Inflammatory macrophage treated with lipopolysaccharide for 1 hour (primary cell): ENCODE measurements around the gene IL18R1.
"Not testable (repeated sequence)": the region's sequence is repeated elsewhere in the genome, so short reads cannot be mapped to it uniquely, and the experiment has no call there.

Source experiments
- DNase-seq, 2 donors: peaks; one replicate each; pipeline ENCODE4 v3.0.0-alpha.2; 2020 to 2022

The IL18R1 gene

DNA sequence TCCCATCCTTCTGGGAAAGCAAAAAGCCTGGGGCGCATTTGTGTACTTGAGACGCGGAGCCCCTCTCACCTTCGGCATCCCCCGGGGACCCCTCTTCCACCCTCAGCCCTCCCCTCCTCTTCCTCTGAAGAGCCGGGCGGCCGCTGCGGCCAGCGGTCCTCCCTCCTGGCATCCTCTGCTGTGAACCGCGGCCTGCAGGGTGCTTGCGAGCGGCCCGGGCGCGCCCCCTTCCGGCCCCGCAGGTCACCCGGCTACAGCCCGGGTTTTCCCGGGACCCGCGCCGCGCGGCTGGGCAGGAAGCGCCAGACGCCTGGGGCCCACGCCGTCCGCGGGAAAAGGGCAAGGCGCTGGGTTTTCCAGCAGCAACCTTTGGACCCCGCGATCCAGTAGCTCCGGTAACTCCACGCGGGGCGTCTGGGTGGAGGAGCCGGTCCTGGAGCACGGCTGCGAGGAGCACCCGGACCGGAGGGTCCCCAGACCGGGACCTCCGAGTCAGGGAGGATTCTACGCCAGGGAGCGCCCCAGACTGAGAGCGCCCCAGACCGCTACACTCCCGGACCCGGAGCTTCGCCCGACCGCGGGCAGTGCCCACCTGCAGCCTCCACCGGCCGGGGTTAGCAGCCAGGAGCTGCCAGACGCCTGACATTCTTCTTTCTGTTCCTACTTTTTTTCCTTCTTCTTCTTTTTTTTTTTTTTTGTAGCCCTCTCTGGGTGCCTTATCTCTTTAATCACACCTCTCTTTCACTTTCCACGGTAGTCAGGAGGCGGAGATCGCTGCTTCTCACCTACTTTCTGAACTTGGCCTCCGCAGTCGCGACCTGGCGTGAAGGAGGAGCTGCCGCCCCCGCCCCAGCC is at the start of gene IL18R1:
Gene IL18R1 (plus strand): TSS at position 271 of the 855 bp plus-strand sequence. CDS start 6,865 bp downstream, outside the sequence.
- DNase-seq = peak; percentile 59 to 73

DNA sequence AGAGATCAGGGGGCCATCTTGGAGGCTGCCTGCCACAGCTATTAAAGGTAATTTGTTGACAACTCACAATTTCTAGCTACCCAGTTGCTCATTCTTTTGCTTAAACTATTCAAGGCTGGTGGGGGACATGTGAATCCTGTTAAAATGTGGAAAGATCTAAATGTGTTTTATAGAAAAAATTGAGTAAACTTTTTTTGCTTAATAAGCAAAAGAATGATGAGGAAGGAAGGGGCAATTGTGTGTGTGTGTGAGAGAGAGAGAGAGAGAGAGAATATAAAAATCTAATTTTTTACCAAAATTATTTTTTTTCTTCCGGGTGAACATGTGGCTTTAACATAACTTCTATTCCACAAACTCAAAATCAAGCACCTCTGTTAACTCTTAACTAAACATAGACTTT is 49.5 kb upstream of the IL18R1 start:
- DNase-seq = no peak

DNA sequence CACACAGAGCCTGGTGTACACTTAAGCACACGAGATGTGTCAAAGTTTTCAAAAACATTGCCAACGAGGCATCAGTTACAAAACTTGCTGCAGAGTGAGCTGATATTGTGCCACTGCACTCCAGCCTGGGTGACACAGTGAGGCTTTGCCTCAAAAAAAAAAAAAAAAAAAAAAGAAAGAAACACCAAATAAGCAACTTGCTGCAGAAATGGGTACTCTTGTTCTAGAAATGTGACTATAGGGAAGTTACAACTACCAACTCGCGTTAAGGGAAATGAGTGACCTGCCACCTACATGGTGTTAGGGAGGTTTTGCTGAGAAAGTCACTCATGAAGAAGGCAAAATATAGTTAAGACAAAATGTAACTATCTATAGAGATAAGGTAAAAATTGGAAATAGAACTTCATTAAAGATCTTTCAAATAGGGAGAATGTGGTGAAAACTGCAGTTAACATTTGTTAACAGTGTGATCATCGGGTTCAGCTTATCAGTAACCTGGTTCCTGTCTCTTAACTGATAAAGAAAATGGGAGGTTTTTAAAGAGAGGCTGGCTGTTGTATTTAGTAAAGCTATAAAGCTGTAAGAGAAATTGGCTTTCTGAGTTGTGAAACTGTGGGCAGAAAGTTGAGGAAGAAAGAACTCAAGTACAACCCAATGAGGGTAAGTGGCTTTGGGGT is 44.5 kb upstream of the IL18R1 start, which contains the start of gene IL1RL1:
Gene IL1RL1 (plus strand): TSS at position 600 of the 677 bp plus-strand sequence. CDS start 26,702 bp downstream, outside the sequence.
- DNase-seq = peak; percentile 56 to 61

- DNase-seq = peak in 1 of 2 donors; percentile 52
Measured at GRCh38 chr2:102313025-102313424, 42.6 kb upstream of the IL18R1 start.

GRCh38 chr2:102313471-102313870 is 42.1 kb upstream of the IL18R1 start:
- peak in 1 of 2 donors; percentile 60 for DNase-seq

- DNase-seq = no peak
Measured at GRCh38 chr2:102313950-102314349, 41.6 kb upstream of the IL18R1 start.

DNA sequence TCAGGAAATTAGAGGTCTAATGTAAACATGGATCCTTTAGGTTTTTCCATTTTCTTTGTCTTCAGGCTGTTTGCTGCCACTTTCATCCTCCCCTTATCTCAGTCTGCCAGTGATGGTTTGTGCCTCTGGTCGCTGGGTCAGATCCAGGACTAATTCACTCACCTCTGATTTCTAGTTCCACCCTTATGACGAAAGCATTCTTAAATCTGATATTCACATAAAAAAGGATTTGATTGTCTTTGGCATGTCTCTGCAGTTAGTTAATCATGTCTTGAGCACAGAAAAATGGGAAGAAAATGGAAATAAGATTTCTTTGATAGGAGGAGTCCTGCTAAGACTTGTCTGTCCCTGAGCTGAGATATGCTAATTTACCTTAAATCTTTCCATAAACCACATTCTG is 39.7 kb upstream of the IL18R1 start:
- DNase-seq = no peak

- DNase-seq = no peak
Measured at GRCh38 chr2:102317715-102318114, 37.9 kb upstream of the IL18R1 start.

DNA sequence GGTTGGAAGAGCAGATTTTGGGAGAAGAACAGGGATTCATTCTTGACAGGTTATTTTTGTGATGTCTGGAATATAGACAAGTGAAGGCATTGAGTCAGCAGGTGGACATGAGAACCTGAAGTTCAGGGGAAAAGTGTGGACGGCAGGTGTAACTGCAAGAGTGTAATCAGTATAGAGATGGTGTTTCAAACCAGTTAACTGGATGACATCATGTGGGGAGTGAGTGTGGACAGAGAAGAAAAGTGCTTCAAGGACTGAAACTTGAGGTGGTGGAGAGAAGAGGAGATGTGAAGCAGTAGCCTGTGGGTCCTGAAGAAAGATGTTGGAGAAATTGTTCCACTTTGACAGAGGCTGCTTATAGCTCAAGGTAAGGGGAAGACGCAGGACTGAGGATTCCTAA is 37.2 kb upstream of the IL18R1 start:
- no peak for DNase-seq

DNA sequence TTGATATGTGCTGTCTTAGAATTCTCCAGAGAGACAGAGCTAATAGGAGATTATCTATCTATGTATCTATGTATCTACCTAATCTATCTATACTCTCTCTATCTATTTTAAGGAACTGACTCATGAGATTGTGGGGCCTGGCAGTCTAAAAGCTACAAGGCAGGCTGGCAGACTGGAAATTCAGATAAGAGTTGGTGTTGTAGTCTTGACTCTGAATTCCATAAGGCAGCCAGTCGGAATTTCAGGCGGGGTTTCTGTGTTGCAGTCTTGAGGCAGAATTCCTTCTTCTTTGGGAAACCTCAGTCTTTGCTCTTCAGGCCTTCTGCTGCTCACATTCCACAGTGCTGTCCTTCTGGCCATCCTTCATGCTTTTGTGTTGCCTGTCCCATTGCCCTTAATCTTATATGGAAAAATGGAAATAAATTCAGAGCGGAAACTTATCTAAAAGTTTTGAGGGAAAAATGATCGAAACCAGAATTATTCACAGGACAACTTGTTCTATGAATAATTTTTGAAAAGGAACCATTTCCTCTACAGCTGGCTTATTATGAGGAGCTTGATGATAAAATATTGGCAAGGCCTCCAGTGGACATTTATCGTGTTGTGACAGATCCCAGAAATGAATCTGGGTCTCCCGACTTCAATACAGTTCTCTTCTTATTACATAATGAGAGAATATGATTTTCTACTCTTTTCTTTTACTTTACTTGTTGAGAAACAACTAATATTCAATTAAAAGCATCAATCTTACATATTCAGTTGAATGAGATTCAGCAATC is 33.5 kb upstream of the IL18R1 start:
- no peak for DNase-seq

DNA sequence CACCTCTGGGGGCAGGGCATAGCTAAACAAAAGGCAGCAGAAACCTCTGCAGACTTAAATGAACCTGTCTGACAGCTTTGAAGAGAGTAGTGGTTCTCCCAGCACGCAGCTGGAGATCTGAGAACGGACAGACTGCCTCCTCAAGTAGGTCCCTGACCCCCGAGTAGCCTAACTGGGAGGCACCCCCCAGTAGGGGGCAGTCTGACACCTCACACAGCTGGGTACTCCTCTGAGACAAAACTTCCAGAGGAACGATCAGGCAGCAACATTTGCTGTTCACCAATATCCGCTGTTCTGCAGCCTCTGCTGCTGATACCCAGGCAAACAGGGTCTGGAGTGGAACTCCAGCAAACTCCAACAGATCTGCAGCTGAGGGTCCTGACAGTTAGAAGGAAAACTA is 30.7 kb upstream of the IL18R1 start:
- DNase-seq = not testable (repeated sequence)

GRCh38 chr2:102331311-102331980 is 24.1 kb upstream of the IL18R1 start:
- DNase-seq = no peak

- no peak for DNase-seq
Measured at GRCh38 chr2:102334486-102334885, 21.1 kb upstream of the IL18R1 start.

- DNase-seq = no peak
Measured at GRCh38 chr2:102335871-102336366, 19.7 kb upstream of the IL18R1 start.

DNA sequence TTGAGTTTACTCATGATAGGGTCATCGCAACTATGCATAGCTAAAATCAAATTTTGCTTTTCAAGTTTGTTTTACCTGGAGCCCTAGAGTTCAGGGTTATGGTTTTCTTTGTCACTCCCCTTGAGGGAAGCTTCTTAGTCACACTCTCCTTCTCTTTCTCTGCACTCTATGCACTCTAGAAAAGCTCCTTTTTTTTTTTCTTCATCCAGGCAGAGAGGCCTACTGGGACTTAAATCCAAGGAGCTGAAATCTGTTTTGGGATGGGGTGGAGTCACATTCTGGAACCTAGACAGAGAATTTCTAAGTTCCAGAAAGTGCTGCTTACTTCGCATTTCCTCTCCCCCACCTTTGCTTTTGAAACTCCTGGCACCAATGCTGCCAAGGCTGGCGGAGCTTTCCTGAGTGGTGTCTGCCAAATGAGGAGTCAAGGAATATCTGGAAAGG is 19.1 kb upstream of the IL18R1 start:
- no peak for DNase-seq

- no peak for DNase-seq
Measured at GRCh38 chr2:102337012-102337411, 18.6 kb upstream of the IL18R1 start.

DNA sequence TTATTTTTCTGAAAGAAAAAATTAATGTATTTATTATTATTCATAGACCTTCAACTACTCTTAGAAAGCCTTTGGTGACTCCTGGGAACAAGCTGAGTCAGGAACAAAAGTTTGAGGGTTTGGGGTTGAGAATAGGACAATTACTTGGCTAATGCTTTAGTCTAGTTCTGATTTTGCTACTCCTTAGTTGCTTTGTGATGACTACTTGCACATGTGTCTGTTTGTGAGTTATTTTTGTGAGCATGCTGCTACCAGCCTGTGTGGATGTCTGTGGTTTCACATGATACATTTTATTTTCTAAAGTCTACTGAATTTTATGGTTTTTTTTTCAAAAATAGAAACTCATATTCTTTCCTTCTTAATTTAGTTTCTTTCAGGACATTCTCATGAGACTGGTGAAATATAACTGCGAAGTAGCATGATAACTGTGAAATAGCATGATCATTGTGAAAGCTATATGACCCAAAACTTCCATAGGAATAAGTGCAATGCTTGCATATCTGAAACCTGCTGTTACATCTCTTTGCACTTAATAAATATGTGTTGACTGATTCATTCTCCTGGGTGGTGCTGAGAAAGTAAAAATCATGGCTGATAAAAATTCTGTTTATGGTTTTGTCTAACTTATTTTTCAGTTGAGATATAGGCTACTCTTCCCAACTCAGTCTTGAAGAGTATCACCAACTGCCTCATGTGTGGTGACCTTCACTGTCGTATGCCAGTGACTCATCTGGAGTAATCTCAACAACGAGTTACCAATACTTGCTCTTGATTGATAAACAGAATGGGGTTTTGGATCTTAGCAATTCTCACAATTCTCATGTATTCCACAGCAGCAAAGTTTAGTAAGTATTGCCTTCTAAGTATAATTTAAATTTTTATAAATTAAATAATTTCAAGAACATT is 17.9 kb upstream of the IL18R1 start:
- no peak for DNase-seq

DNA sequence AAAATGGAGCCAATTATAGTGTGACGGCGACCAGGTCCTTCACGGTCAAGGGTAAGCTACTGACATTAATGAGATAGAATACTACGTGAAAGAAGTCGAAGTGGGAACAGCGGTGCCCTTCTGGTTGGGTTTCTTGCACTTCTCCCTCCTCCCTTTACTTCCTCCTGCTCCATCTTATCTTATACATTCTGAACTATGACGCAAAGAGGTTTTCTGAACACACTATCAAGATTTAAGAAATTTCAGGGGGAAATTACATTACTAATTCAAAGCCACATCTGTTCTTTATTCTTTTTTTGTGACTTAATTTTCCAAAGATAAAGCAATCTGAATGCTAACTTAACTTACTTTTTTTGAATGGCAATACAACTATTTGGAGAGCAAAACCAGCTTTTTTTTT is 14.8 kb upstream of the IL18R1 start:
- DNase-seq = no peak

DNA sequence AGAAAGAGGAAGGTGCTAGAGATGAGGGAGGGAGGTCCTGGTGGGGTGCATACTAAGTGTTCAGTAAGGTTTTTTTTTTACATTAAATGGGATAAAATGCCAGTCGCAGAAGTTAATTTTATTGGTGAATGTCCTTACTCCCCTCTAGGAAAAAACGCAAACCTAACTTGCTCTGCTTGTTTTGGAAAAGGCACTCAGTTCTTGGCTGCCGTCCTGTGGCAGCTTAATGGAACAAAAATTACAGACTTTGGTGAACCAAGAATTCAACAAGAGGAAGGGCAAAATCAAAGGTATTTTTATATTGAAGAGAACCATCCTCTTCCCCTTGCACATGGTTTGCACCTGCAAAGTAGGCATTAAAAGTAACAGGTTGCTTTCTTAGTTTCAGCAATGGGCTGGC is 12.7 kb upstream of the IL18R1 start:
- DNase-seq = no peak

DNA sequence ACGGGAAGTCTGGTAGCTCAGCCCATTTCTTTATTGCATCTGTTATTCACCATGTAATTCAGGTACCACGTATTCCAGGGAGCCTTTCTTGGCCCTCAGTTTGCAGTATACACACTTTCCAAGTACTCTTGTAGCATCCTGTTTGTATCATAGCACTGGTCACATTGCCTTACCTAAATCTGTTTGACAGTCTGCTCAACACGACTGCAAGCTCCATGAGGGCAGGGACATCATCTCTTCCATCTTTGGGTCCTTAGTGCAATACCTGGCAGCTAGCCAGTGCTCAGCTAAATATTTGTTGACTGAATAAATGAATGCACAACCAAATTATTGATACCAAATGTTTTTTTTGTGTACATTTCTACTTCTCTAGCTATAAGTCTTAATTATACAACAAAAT is 11.2 kb upstream of the IL18R1 start:
- DNase-seq = no peak

- DNase-seq = no peak
Measured at GRCh38 chr2:102345329-102345920, 10.2 kb upstream of the IL18R1 start.
